NK-92 (cell line): Measurements from ENCODE around the gene MLH3.

Source experiments
- DNase-seq: peaks from one replicate; lab custom pipeline; 2025; ENCODE audit not compliant: unreplicated experiment; lab: John Stamatoyannopoulos, UW

The MLH3 gene

GRCh38 chr14:74988131-74988530 lies 63.1 kb downstream of the MLH3 start:
- no peak for DNase-seq

- no peak for DNase-seq
Observed at GRCh38 chr14:74985806-74986205, 65.5 kb downstream of the MLH3 start.

GRCh38 chr14:74985028-74985310 lies 66.3 kb downstream of the MLH3 start:
- DNase-seq = no peak

- no peak for DNase-seq
Observed at GRCh38 chr14:74984236-74985027, 66.8 kb downstream of the MLH3 start.

GRCh38 chr14:74983343-74983742 lies 67.9 kb downstream of the MLH3 start:
- no peak for DNase-seq

- no peak for DNase-seq
Observed at GRCh38 chr14:74982661-74983060, 68.6 kb downstream of the MLH3 start.

- no peak for DNase-seq
Observed at GRCh38 chr14:74981833-74982232, 69.4 kb downstream of the MLH3 start.

- DNase-seq = no peak
Observed at GRCh38 chr14:74981462-74981782, 69.8 kb downstream of the MLH3 start.

GRCh38 chr14:74980731-74981461 lies 70.4 kb downstream of the MLH3 start:
- no peak for DNase-seq

- no peak for DNase-seq
Observed at GRCh38 chr14:74980398-74980730, 70.9 kb downstream of the MLH3 start.

GRCh38 chr14:74979442-74980397 lies 71.5 kb downstream of the MLH3 start:
- no peak for DNase-seq

GRCh38 chr14:74979029-74979428 lies 72.2 kb downstream of the MLH3 start:
- no peak for DNase-seq

GRCh38 chr14:74978416-74978947 lies 72.8 kb downstream of the MLH3 start:
- DNase-seq = no peak

GRCh38 chr14:74977901-74978385 lies 73.3 kb downstream of the MLH3 start:
- no peak for DNase-seq

- no peak for DNase-seq
Observed at GRCh38 chr14:74977164-74977900, 73.9 kb downstream of the MLH3 start.

GRCh38 chr14:74976264-74977113 lies 74.8 kb downstream of the MLH3 start:
- DNase-seq = no peak

- DNase-seq = no peak
Observed at GRCh38 chr14:74975059-74975810, 76.0 kb downstream of the MLH3 start.

GRCh38 chr14:74974364-74975058 lies 76.8 kb downstream of the MLH3 start:
- no peak for DNase-seq
